Mucosa of descending colon (tissue), 3 donors: Measurements from ENCODE around the gene ITGAE. TPM values are rescaled to one million over a fixed set of nuclear protein-coding genes. Genes with fewer than 3 reads are reported as not detected.

Experiments used
- ATAC-seq: fragments of 200-7000 bp; cut with Tn5 transposase; one replicate; pipeline ENCODE4 v1.9.1; 2020; ENCODE audit warnings: mild to moderate bottlenecking, moderate library complexity
- DNase-seq, 3 donors: peaks; one replicate each; pipeline ENCODE4 v3.0.0-alpha.2; 2020
- H3K36me3 ChIP-seq: fragments of 200-600 bp; one replicate; pipeline ENCODE4 v1.8.0; 2021; ENCODE audit warnings: low read depth, mild to moderate bottlenecking
- H3K4me1 ChIP-seq: fragments of 200-600 bp; one replicate; pipeline ENCODE4 v1.8.0; 2021; ENCODE audit warnings: low read depth, mild to moderate bottlenecking
- H3K4me3 ChIP-seq: fragments of 200-600 bp; one replicate; pipeline ENCODE4 v1.8.0; 2021; ENCODE audit warnings: mild to moderate bottlenecking
- H3K9me3 ChIP-seq: fragments of 200-600 bp; one replicate; pipeline ENCODE4 v1.8.0; 2021; ENCODE audit warnings: mild to moderate bottlenecking
- CTCF ChIP-seq: fragments of 200-600 bp; IDR thresholded peaks from one replicate; pipeline ENCODE4 v1.8.0; 2022; ENCODE audit warnings: antibody characterized with exemption, mild to moderate bottlenecking
- intact Hi-C, 2 donors: fragments of 100-400 bp; cut with DNase I in 1 of 2; cut with micrococcal nuclease in 1 of 2; formaldehyde crosslinking; loops; one replicate each; pipeline versions ENCODE4 v1.11.0 to v1.11.1; 2022; cut with DNase I, micrococcal nuclease
- total RNA-seq, 3 donors: library from RNA; stranded (reverse); fragmentation: NEBNext Ultra II Directional in 2 of 3; extraction: Animal tissue kit (Norgen Biotek cat#: 25700) in 2 of 3; gene quantifications; one replicate each; pipeline versions ENCODE4 v1.2.1 to v1.2.4, GENCODE V29; 2021 to 2023
- donor health status: DM: no; HTN: no; CAD: no; lungs with moderate emphysema.
- donor health status: DM: no; HTN: no; CAD: no.
- donor health status: DM: no; HTN: yes; CAD: no.

The ITGAE gene
- total RNA-seq, 3 donors from 2014 or later = 17.2 to 24.1 (median 17.6) TPM

- no peaks in the 10 kb centered on the region for H3K36me3 ChIP-seq
- intact Hi-C loops = no loop called here
- ATAC-seq = no peak
These were observed 110.8 kb downstream of the ITGAE start for GRCh38 chr17:3690094-3690715.

GRCh38 chr17:3689262-3690093 lies 111.5 kb downstream of the ITGAE start:
- no peak for TF ChIP-seq CTCF
- DNase-seq (no peak), ATAC-seq (peak; percentile 17)
- Histone ChIP-seq H3K4me1 (no peaks in the 10 kb centered on the region), H3K36me3 (no peaks in the 10 kb centered on the region), H3K4me3 (no peak overlapping the region), H3K9me3 (no peaks in the 10 kb centered on the region)
- intact Hi-C loops = no loop called here

More at GRCh38 chr17:3690094-3690715, 110.8 kb downstream of the ITGAE start:
- no peaks in the 10 kb centered on the region for H3K9me3 ChIP-seq
- no peaks in the 10 kb centered on the region for H3K4me1 ChIP-seq
- DNase-seq = no peak
- H3K4me3 ChIP-seq = no peak overlapping the region
- no peak for TF ChIP-seq CTCF

- intact Hi-C loops = no loop called here
- no peak for TF ChIP-seq CTCF
- Histone ChIP-seq H3K36me3 (no peaks in the 10 kb centered on the region), H3K9me3 (no peaks in the 10 kb centered on the region), H3K4me3 (no peak overlapping the region), H3K4me1 (no peaks in the 10 kb centered on the region)
- DNase-seq (no peak), ATAC-seq (peak; percentile 32)
These were observed 112.1 kb downstream of the ITGAE start for GRCh38 chr17:3688852-3689261.

- ATAC-seq = no peak
- Histone ChIP-seq H3K36me3 (no peaks in the 10 kb centered on the region), H3K9me3 (no peaks in the 10 kb centered on the region), H3K4me1 (no peaks in the 10 kb centered on the region), H3K4me3 (no peak overlapping the region)
- intact Hi-C loops = no loop called here
- no peak for TF ChIP-seq CTCF
- DNase-seq = no peak
These were observed 112.9 kb downstream of the ITGAE start for GRCh38 chr17:3688027-3688553.

GRCh38 chr17:3685174-3685573 lies 115.8 kb downstream of the ITGAE start:
- no peak for TF ChIP-seq CTCF
- Histone ChIP-seq H3K4me3 (no peak overlapping the region), H3K4me1 (no peaks in the 10 kb centered on the region), H3K36me3 (no peaks in the 10 kb centered on the region), H3K9me3 (no peaks in the 10 kb centered on the region)
- intact Hi-C loops = no loop called here
- ATAC-seq (no peak), DNase-seq (no peak)
